Activated CD4-positive, alpha-beta T cell treated with anti-CD3 and anti-CD28 coated beads for 36 hours (primary cell): Measurements from ENCODE around the gene REST. TPM values are rescaled to one million over a fixed set of nuclear protein-coding genes. Genes with fewer than 3 reads are reported as not detected.
"Not testable (repeated sequence)": the region's sequence is repeated elsewhere in the genome, so short reads cannot be mapped to it uniquely, and the experiment has no call there.

Source experiments
- ATAC-seq: fragments of 200-7000 bp; cut with Tn5 transposase; one replicate; pipeline ENCODE4 v1.10.0; 2021; ENCODE audit warnings: mild to moderate bottlenecking, moderate library complexity
- CTCF ChIA-PET: fragments of 350-600 bp; sonication (Branson Sonifier 250); formaldehyde crosslinking; loops from one replicate; lab custom pipeline; 2021; ENCODE audit warnings: antibody characterized with exemption; lab: Charles Lee
- POLR2A ChIA-PET: fragments of 350-600 bp; sonication (Branson Sonifier 250); formaldehyde crosslinking; loops from one replicate; lab custom pipeline; 2021; ENCODE audit warnings: antibody characterized with exemption, inconsistent platforms; lab: Charles Lee
- DNase-seq: peaks from one replicate; pipeline ENCODE4 v3.0.0-alpha.2; 2020
- H3K27ac Mint-ChIP-seq: one replicate; pipeline ENCODE4 v1.8.0; 2021; ENCODE audit warnings: mixed read lengths
- H3K27me3 Mint-ChIP-seq: one replicate; pipeline ENCODE4 v1.8.0; 2021; ENCODE audit warnings: mixed read lengths
- H3K36me3 Mint-ChIP-seq: one replicate; pipeline ENCODE4 v1.8.0; 2021; ENCODE audit warnings: low read depth, mixed read lengths
- H3K4me1 Mint-ChIP-seq: one replicate; pipeline ENCODE4 v1.8.0; 2021; ENCODE audit warnings: mixed read lengths
- H3K4me3 Mint-ChIP-seq: one replicate; pipeline ENCODE4 v1.8.0; 2021; ENCODE audit warnings: mild to moderate bottlenecking, moderate library complexity, mixed read lengths
- H3K9me3 Mint-ChIP-seq: one replicate; pipeline ENCODE4 v1.8.0; 2021; ENCODE audit warnings: low read depth, mixed read lengths
- intact Hi-C, 2 experiments: fragments of 100-400 bp; cut with DNase I in 1 of 2; cut with micrococcal nuclease in 1 of 2; formaldehyde crosslinking; loops; one replicate each; pipeline versions ENCODE4 v1.14.2 to v1.15.1; 2022 to 2024; cut with DNase I, micrococcal nuclease
- total RNA-seq, 2 experiments: library from RNA; stranded (reverse); gene quantifications; one replicate each; pipeline ENCODE4 v1.2.3, GENCODE V29; 2021

The REST gene
- total RNA-seq, 2 experiments from 2014 or later, result 44.0 to 44.9 TPM

GRCh38 chr4:56908206-56909085 lies 746 bp downstream of the REST start:
- CTCF ChIA-PET, result interaction anchor here (0.5 to 3.3 kb wide), 7 partner anchors 9 to 255 kb away, joined by 3 to 19 read pairs (median 3); partner anchors contain the start of genes NOA1 and POLR2B
- peak overlapping the region; percentile 98 for H3K27ac Mint-ChIP-seq
- peaks cover 18% of the 10 kb centered on the region for H3K36me3 Mint-ChIP-seq
- POLR2A ChIA-PET, result interaction anchor here (1.2 to 1.8 kb wide), 4 partner anchors 69 to 473 kb away, joined by 8 to 18 read pairs (median 10); partner anchors contain the start of genes NOA1, PAICS, POLR2B and PPAT
- no peaks in the 10 kb centered on the region for H3K9me3 Mint-ChIP-seq
- ATAC-seq, result peak; percentile 69
- H3K4me3 Mint-ChIP-seq, result peak overlapping the region; percentile 99
- H3K4me1 Mint-ChIP-seq, result peaks cover 44% of the 10 kb centered on the region
- intact Hi-C loops, result loop anchor here (1.0 to 5.0 kb wide), 10 partner anchors 46 to 1361 kb away; partner anchors contain the start of genes CEP135 (in 2 of the 2), NOA1 (in 2 of the 2), AASDH (in 1 of the 2) and CLOCK (in 1 of the 2)
- H3K27me3 Mint-ChIP-seq, result no peaks in the 10 kb centered on the region
- peak; percentile 82 for DNase-seq

GRCh38 chr4:56909086-56909894 lies 1.6 kb downstream of the REST start:
- intact Hi-C loops, result loop anchor here (1.0 to 5.0 kb wide), 10 partner anchors 47 to 1362 kb away; partner anchors contain the start of genes CEP135 (in 2 of the 2), AASDH (in 1 of the 2), CLOCK (in 1 of the 2) and EXOC1 (in 1 of the 2)
- ATAC-seq (peak; percentile 30), DNase-seq (peak; percentile 74)
- Mint-ChIP-seq H3K4me1 (peaks cover 51% of the 10 kb centered on the region), H3K27me3 (no peaks in the 10 kb centered on the region), H3K4me3 (peak overlapping the region; percentile 99), H3K27ac (peak overlapping the region; percentile 98), H3K9me3 (no peaks in the 10 kb centered on the region), H3K36me3 (peaks cover 23% of the 10 kb centered on the region)
- CTCF ChIA-PET, result interaction anchor here (0.7 to 3.3 kb wide), 6 partner anchors 8 to 465 kb away, joined by 3 to 19 read pairs (median 6); partner anchors contain the start of genes NOA1 and POLR2B
- POLR2A ChIA-PET, result interaction anchor here (1.3 to 1.8 kb wide), 2 partner anchors 69 to 474 kb away, joined by 8 to 18 read pairs; partner anchors contain the start of genes NOA1, PAICS, POLR2B and PPAT

GRCh38 chr4:56910172-56910967 lies 2.7 kb downstream of the REST start:
- H3K27me3 Mint-ChIP-seq, result no peaks in the 10 kb centered on the region
- H3K4me3 Mint-ChIP-seq, result peak overlapping the region; percentile 99
- peaks cover 55% of the 10 kb centered on the region for H3K4me1 Mint-ChIP-seq
- ChIA-PET CTCF (interaction anchor here (0.6 to 0.7 kb wide), 2 partner anchors 415 to 466 kb away, joined by 3 read pairs; no protein-coding TSS in a partner anchor), POLR2A (interaction anchor here (0.8 to 1.8 kb wide), 2 partner anchors 68 to 442 kb away, joined by 3 to 18 read pairs; partner anchors contain the start of genes NOA1 and POLR2B)
- H3K9me3 Mint-ChIP-seq, result no peaks in the 10 kb centered on the region
- ATAC-seq (no peak), DNase-seq (no peak)
- H3K27ac Mint-ChIP-seq, result peak overlapping the region; percentile 98
- intact Hi-C loops, result no loop called here
- H3K36me3 Mint-ChIP-seq, result peaks cover 24% of the 10 kb centered on the region

GRCh38 chr4:56914336-56914735 lies 6.6 kb downstream of the REST start:
- ChIA-PET CTCF (no interaction called here), POLR2A (no interaction called here)
- H3K27me3 Mint-ChIP-seq, result no peaks in the 10 kb centered on the region
- no peak for DNase-seq
- H3K27ac Mint-ChIP-seq, result no peak overlapping the region
- no peaks in the 10 kb centered on the region for H3K9me3 Mint-ChIP-seq
- intact Hi-C loops, result no loop called here
- no peak for ATAC-seq
- H3K4me1 Mint-ChIP-seq, result peaks cover 62% of the 10 kb centered on the region
- peaks cover 32% of the 10 kb centered on the region for H3K36me3 Mint-ChIP-seq
- no peak overlapping the region for H3K4me3 Mint-ChIP-seq

GRCh38 chr4:56914977-56915376 lies 7.3 kb downstream of the REST start:
- H3K27me3 Mint-ChIP-seq, H3K9me3 Mint-ChIP-seq, ATAC-seq, DNase-seq, H3K27ac Mint-ChIP-seq, CTCF ChIA-PET, H3K4me3 Mint-ChIP-seq, intact Hi-C loops, POLR2A ChIA-PET: not testable (repeated sequence)
- Mint-ChIP-seq H3K4me1 (peaks cover 62% of the 10 kb centered on the region), H3K36me3 (peaks cover 36% of the 10 kb centered on the region)

GRCh38 chr4:56927196-56927595 lies 19.5 kb downstream of the REST start:
- ChIA-PET POLR2A (no interaction called here), CTCF (interaction anchor here (0.5 to 0.8 kb wide), 4 partner anchors 27 to 405 kb away, joined by 3 to 4 read pairs (median 4); no protein-coding TSS in a partner anchor)
- Mint-ChIP-seq H3K27ac (no peak overlapping the region), H3K4me1 (peaks cover 17% of the 10 kb centered on the region), H3K4me3 (no peak overlapping the region), H3K9me3 (no peaks in the 10 kb centered on the region), H3K36me3 (peaks cover 57% of the 10 kb centered on the region), H3K27me3 (no peaks in the 10 kb centered on the region)
- DNase-seq (no peak), ATAC-seq (no peak)
- intact Hi-C loops, result no loop called here

- no peak overlapping the region for H3K27ac Mint-ChIP-seq
- CTCF ChIA-PET, result interaction anchor here (0.6 kb wide), 1 partner anchor 110 kb away, joined by 3 read pairs; no protein-coding TSS in a partner anchor
Measured at GRCh38 chr4:56930638-56931037, 22.9 kb downstream of the REST start.

GRCh38 chr4:56931924-56932323 lies 24.2 kb downstream of the REST start:
- H3K9me3 Mint-ChIP-seq, result no peaks in the 10 kb centered on the region
- CTCF ChIA-PET, result interaction anchor here (0.6 kb wide), 1 partner anchor 25 kb away, joined by 4 read pairs; no protein-coding TSS in a partner anchor
- POLR2A ChIA-PET, result no interaction called here
- intact Hi-C loops, result no loop called here
- H3K27me3 Mint-ChIP-seq, result no peaks in the 10 kb centered on the region
- H3K4me3 Mint-ChIP-seq, result no peak overlapping the region
- peaks cover 28% of the 10 kb centered on the region for H3K4me1 Mint-ChIP-seq
- DNase-seq, result no peak
- no peak overlapping the region for H3K27ac Mint-ChIP-seq
- H3K36me3 Mint-ChIP-seq, result peaks cover 37% of the 10 kb centered on the region
- ATAC-seq, result no peak

More at GRCh38 chr4:56930638-56931037, 22.9 kb downstream of the REST start:
- Mint-ChIP-seq H3K4me1 (peaks cover 28% of the 10 kb centered on the region), H3K27me3 (no peaks in the 10 kb centered on the region), H3K9me3 (no peaks in the 10 kb centered on the region), H3K4me3 (no peak overlapping the region), H3K36me3 (peaks cover 38% of the 10 kb centered on the region)
- intact Hi-C loops, result no loop called here
- no peak for DNase-seq
- POLR2A ChIA-PET, result no interaction called here
- no peak for ATAC-seq

- no peak for DNase-seq
- peak overlapping the region; percentile 75 for H3K27ac Mint-ChIP-seq
Measured at GRCh38 chr4:56937262-56937661, 29.6 kb downstream of the REST start.

GRCh38 chr4:56939826-56940225 lies 32.1 kb downstream of the REST start:
- H3K27me3 Mint-ChIP-seq, H3K4me3 Mint-ChIP-seq, POLR2A ChIA-PET, H3K27ac Mint-ChIP-seq, DNase-seq, H3K9me3 Mint-ChIP-seq, ATAC-seq, intact Hi-C loops: not testable (repeated sequence)
- peaks cover 18% of the 10 kb centered on the region for H3K36me3 Mint-ChIP-seq
- CTCF ChIA-PET, result interaction anchor here (0.7 kb wide), 2 partner anchors 19 to 50 kb away, joined by 3 to 6 read pairs; no protein-coding TSS in a partner anchor
- peaks cover 10% of the 10 kb centered on the region for H3K4me1 Mint-ChIP-seq

More at GRCh38 chr4:56937262-56937661, 29.6 kb downstream of the REST start:
- Mint-ChIP-seq H3K36me3 (peaks cover 21% of the 10 kb centered on the region), H3K9me3 (no peaks in the 10 kb centered on the region), H3K27me3 (no peaks in the 10 kb centered on the region), H3K4me3 (no peak overlapping the region), H3K4me1 (peaks cover 18% of the 10 kb centered on the region)
- CTCF ChIA-PET, result interaction anchor here (0.6 to 0.7 kb wide), 2 partner anchors 26 to 29 kb away, joined by 3 read pairs; no protein-coding TSS in a partner anchor
- ATAC-seq, result no peak
- POLR2A ChIA-PET, result no interaction called here
- intact Hi-C loops, result no loop called here
